Measurements from ENCODE around the gene APOL1.
A peak's percentile ranks its signal among the peaks of the same experiment; 100 is the strongest.
"Not testable (repeated sequence)": the region's sequence is repeated elsewhere in the genome, so short reads cannot be mapped to it uniquely, and the experiment has no call there.

The APOL1 gene

GRCh38 chr22:36274531-36274930, 21.6 kb downstream of the APOL1 start:
- peak; percentile 82 for DNase-seq

- peak; percentile 64 for DNase-seq
Measured at GRCh38 chr22:36277482-36278291, 24.8 kb downstream of the APOL1 start.

- no peak for DNase-seq
Measured at GRCh38 chr22:36279219-36279666, 26.3 kb downstream of the APOL1 start.

GRCh38 chr22:36280379-36280778, 27.4 kb downstream of the APOL1 start:
- no peak for DNase-seq

- DNase-seq, result no peak
Measured at GRCh38 chr22:36281781-36282327, 28.9 kb downstream of the APOL1 start.

GRCh38 chr22:36282328-36282831, 29.4 kb downstream of the APOL1 start:
- DNase-seq, result no peak

GRCh38 chr22:36284171-36284571, 31.2 kb downstream of the APOL1 start:
- DNase-seq, result no peak

GRCh38 chr22:36285017-36285416, 32.1 kb downstream of the APOL1 start:
- DNase-seq, result no peak

GRCh38 chr22:36285545-36285944, 32.6 kb downstream of the APOL1 start:
- no peak for DNase-seq

- DNase-seq, result peak; percentile 58
Measured at GRCh38 chr22:36286096-36286957, 33.4 kb downstream of the APOL1 start.

- DNase-seq, result no peak
Measured at GRCh38 chr22:36287881-36288515, 35.1 kb downstream of the APOL1 start.

GRCh38 chr22:36288571-36289405, 35.9 kb downstream of the APOL1 start:
- no peak for DNase-seq

GRCh38 chr22:36289406-36289870, 36.5 kb downstream of the APOL1 start:
- DNase-seq, result no peak

- not testable (repeated sequence) for DNase-seq
Measured at GRCh38 chr22:36289948-36290371, 37.0 kb downstream of the APOL1 start.

- DNase-seq, result not testable (repeated sequence)
Measured at GRCh38 chr22:36290391-36291075, 37.6 kb downstream of the APOL1 start.

GRCh38 chr22:36291831-36292740, 39.2 kb downstream of the APOL1 start:
- no peak for DNase-seq

GRCh38 chr22:36292823-36293530, 40.0 kb downstream of the APOL1 start:
- DNase-seq, result no peak

GRCh38 chr22:36293606-36294292, 40.8 kb downstream of the APOL1 start:
- no peak for DNase-seq

GRCh38 chr22:36294293-36294620, 41.3 kb downstream of the APOL1 start:
- DNase-seq, result no peak
